HG03025 (cell line): Measurements from ENCODE around the gene PCDHB8.
"Not testable (repeated sequence)": the region's sequence is repeated elsewhere in the genome, so short reads cannot be mapped to it uniquely, and the experiment has no call there.

Experiments
- ATAC-seq: cut with Tn5 transposase; IDR thresholded peaks from one replicate; pipeline ENCODE4 v1.9.1; 2021; ENCODE audit warnings: mild to moderate bottlenecking, moderate library complexity; ENCODE audit not compliant: unreplicated experiment, low FRiP score

Gene PCDHB8

GRCh38 chr5:141177577-141178191 is at the start of gene PCDHB8:
PCDHB8 (plus strand) TSS chr5:141177790; CDS start chr5:141178035, 245 bp downstream.
- ATAC-seq, result not testable (repeated sequence)

GRCh38 chr5:141135030-141135717 is 42.4 kb upstream of the PCDHB8 start, which contains the start of gene PCDHB5:
PCDHB5 (plus strand) TSS chr5:141135206; CDS start chr5:141135435, 229 bp downstream.
- no peak for ATAC-seq

GRCh38 chr5:141135718-141136266 is 41.8 kb upstream of the PCDHB8 start:
- no peak for ATAC-seq

- not testable (repeated sequence) for ATAC-seq
Measured at GRCh38 chr5:141137346-141137745, 40.2 kb upstream of the PCDHB8 start.

GRCh38 chr5:141149812-141150211 is 27.8 kb upstream of the PCDHB8 start, which contains the start of gene PCDHB6:
PCDHB6 (plus strand) TSS chr5:141150057; CDS start chr5:141150258, 201 bp downstream.
- ATAC-seq, result no peak

- no peak for ATAC-seq
Measured at GRCh38 chr5:141150224-141150992, 27.2 kb upstream of the PCDHB8 start.

GRCh38 chr5:141150993-141151325 is 26.6 kb upstream of the PCDHB8 start:
- ATAC-seq, result no peak

DNA sequence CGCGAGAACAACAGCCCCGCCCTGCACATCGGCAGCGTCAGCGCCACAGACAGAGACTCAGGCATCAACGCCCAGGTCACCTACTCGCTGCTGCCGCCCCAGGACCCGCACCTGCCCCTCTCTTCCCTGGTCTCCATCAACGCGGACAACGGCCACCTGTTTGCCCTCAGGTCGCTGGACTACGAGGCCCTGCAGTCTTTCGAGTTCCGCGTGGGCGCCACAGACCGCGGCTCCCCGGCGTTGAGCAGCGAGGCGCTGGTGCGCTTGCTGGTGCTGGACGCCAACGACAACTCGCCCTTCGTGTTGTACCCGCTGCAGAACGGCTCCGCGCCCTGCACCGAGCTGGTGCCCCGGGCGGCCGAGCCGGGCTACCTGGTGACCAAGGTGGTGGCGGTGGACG is 26.0 kb upstream of the PCDHB8 start:
- not testable (repeated sequence) for ATAC-seq

- ATAC-seq, result not testable (repeated sequence)
Measured at GRCh38 chr5:141152096-141152495, 25.5 kb upstream of the PCDHB8 start.

- no peak for ATAC-seq
Measured at GRCh38 chr5:141155540-141156374, 21.8 kb upstream of the PCDHB8 start.

DNA sequence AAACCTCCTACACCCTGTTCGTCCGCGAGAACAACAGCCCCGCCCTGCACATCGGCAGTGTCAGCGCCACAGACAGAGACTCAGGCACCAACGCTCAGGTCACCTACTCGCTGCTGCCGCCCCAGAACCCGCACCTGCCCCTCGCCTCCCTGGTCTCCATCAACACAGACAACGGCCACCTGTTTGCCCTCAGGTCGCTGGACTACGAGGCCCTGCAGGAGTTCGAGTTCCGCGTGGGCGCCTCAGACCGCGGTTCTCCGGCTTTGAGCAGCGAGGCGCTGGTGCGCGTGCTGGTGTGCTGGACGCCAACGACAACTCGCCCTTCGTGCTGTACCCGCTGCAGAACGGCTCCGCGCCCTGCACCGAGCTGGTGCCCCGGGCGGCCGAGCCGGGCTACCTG is 20.2 kb upstream of the PCDHB8 start:
- not testable (repeated sequence) for ATAC-seq

GRCh38 chr5:141157901-141158300 is 19.7 kb upstream of the PCDHB8 start:
- not testable (repeated sequence) for ATAC-seq

DNA sequence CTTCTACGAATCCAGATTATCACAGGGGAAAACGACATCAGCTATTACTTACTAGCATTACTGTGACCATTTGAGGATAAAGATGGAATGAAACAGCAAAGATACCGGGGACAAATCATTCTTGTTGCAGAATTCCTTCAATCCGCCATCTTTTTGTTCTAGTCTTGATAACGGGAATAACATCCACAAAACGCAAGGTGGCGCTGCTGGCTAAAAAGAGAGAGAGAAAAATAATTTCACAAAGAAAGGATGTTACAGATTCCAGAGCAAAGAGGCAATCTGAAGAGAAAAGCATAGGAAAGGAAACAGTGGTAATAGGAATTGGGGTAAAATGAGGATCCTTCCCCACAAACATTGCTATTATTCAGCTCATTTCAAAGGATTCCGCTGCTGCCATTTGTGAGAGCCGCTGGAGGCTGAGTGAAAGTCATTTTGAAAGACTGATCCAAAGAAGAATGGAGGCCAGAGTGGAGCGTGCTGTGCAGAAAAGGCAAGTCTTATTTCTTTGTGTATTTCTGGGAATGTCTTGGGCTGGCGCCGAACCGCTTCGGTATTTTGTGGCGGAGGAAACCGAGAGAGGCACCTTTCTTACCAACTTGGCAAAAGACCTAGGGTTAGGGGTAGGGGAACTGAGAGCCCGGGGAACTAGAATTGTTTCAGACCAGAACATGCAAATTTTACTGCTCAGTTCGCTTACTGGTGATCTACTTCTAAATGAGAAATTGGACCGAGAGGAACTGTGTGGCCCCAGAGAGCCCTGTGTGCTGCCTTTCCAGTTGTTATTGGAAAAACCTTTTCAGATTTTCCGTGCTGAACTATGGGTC is 5.0 kb upstream of the PCDHB8 start, which contains the start of gene PCDHB7:
Gene PCDHB7 (plus strand): TSS at position 264 of the 824 bp plus-strand sequence. CDS start 192 bp downstream, at position 456.
- ATAC-seq, result no peak

GRCh38 chr5:141174291-141175104 is 3.1 kb upstream of the PCDHB8 start:
- ATAC-seq, result not testable (repeated sequence)

- ATAC-seq, result no peak
Measured at GRCh38 chr5:141175933-141176332, 1.7 kb upstream of the PCDHB8 start.

- ATAC-seq, result not testable (repeated sequence)
Measured at GRCh38 chr5:141179371-141179770, 1.8 kb downstream of the PCDHB8 start.

- not testable (repeated sequence) for ATAC-seq
Measured at GRCh38 chr5:141179876-141180275, 2.3 kb downstream of the PCDHB8 start.

DNA sequence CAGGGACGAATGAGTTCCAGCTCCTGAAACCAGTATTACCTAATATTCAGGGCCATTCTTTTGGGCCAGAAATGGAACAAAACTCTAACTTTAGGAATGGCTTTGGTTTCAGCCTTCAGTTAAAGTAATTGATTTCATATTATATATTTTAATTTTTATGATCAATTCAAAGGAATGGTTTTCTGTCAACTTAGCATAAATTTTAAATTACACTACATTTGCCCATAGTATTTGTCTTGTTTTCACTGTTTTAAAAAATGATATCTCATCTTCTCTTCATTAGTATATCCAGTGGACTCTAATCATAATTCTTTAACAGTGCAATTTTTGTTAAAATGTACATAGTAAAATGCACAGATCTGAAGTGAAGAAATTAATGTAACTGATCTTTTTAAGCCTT is 2.7 kb downstream of the PCDHB8 start:
- ATAC-seq, result no peak
